Esophagus squamous epithelium (tissue), 4 donors: Measurements from ENCODE around the gene FOXJ3.

Source experiments
- POLR2A ChIP-seq, 4 donors: fragments of 450-650 bp; IDR thresholded peaks; one replicate each; pipeline ENCODE4 v1.6.1; 2017; ENCODE audit warnings: antibody characterized with exemption in 4 of 4, mild to moderate bottlenecking in 4 of 4, moderate library complexity in 3 of 4
- TF ChIP-seq, protein P1 (sequence below), 6 experiments: fragments of 450-650 bp in 4 of 6; fragments of 200-600 bp in 2 of 6; sonication (generic) in 2 of 6; IDR thresholded peaks; one replicate each; pipeline ENCODE4 v1.5.1; 2016 to 2019; ENCODE audit warnings: antibody characterized with exemption in 6 of 6, mild to moderate bottlenecking in 4 of 6, moderate library complexity in 4 of 6

DNA sequence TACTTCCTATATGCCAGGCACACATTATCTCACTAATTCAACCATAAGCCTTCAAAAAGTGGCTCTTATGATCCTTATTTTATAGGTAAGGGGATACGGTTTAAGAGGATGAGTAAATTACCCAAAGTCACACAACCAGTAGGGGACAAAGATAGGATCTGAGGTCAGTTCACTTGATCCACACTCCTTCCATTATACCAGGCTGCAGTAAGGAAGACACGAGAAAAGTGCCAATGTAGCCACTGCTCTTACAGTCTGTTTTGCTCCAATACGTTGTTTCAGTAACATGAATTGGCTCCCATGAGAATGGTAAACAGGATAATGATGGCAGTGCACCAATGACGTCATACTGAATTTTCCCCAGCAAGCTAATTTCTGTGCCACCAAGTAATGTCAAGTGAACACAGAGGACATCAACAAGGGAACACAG is 155.1 kb downstream of the FOXJ3 start:
- TF ChIP-seq, protein P1, sequence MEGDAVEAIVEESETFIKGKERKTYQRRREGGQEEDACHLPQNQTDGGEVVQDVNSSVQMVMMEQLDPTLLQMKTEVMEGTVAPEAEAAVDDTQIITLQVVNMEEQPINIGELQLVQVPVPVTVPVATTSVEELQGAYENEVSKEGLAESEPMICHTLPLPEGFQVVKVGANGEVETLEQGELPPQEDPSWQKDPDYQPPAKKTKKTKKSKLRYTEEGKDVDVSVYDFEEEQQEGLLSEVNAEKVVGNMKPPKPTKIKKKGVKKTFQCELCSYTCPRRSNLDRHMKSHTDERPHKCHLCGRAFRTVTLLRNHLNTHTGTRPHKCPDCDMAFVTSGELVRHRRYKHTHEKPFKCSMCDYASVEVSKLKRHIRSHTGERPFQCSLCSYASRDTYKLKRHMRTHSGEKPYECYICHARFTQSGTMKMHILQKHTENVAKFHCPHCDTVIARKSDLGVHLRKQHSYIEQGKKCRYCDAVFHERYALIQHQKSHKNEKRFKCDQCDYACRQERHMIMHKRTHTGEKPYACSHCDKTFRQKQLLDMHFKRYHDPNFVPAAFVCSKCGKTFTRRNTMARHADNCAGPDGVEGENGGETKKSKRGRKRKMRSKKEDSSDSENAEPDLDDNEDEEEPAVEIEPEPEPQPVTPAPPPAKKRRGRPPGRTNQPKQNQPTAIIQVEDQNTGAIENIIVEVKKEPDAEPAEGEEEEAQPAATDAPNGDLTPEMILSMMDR (IDR thresholded peaks at IDR 0.05) = no peak
- no peak for TF ChIP-seq POLR2A (IDR thresholded peaks at IDR 0.05)
